Measurements from ENCODE around the gene SLC4A11. TPM values are rescaled to one million over a fixed set of nuclear protein-coding genes. Genes with fewer than 3 reads are reported as not detected.

Gene SLC4A11
- total RNA-seq, 1 experiment from 2014 or later, result 1.1 TPM

DNA sequence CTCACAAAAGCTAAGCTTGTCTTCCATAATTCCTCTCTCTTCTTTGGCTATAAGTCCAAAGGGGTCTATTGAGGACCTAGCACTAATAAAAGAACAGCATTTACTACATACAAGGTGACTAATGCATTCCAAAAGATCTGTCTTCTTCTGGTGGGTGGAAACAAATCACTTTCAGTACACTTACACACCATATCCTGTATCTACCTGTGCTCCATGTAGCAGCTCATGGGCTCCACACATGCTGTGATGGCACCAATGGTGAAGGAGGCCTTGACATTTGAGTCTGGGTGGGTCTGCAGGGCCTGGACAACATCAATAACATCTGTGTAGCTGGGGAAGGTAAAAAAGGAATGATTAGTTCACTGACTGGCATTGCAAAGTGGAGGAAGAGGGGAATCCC, 42.4 kb upstream of the SLC4A11 start:
- no peaks in the 10 kb centered on the region for H3K27me3 ChIP-seq (replicated peaks; ENCODE audit: insufficient read depth, low read depth, low read length, poor library complexity)
- H3K36me3 ChIP-seq (ENCODE audit: insufficient read depth, low read length, poor library complexity, severe bottlenecking), result no peaks in the 10 kb centered on the region
- POLR2A ChIA-PET (ENCODE audit: low non-redundant PET), result no interaction called here
- no peak overlapping the region for H3K4me3 ChIP-seq (ENCODE audit: low read depth, low read length, poor library complexity, severe bottlenecking)
- intact Hi-C loops (cut with micrococcal nuclease; ENCODE audit: unreplicated experiment), result no loop called here
- H3K9me3 ChIP-seq (ENCODE audit: low read depth, low read length, poor library complexity, severe bottlenecking), result no peaks in the 10 kb centered on the region
- DNase-seq (ENCODE audit: low spot score), result no peak
- CTCF ChIA-PET, result no interaction called here
- no TSS peak for BruUV-seq (replicated peaks)
- no peaks in the 10 kb centered on the region for H3K4me1 ChIP-seq (ENCODE audit: insufficient read depth, low read length, poor library complexity, severe bottlenecking)
- TF ChIP-seq, protein P1, sequence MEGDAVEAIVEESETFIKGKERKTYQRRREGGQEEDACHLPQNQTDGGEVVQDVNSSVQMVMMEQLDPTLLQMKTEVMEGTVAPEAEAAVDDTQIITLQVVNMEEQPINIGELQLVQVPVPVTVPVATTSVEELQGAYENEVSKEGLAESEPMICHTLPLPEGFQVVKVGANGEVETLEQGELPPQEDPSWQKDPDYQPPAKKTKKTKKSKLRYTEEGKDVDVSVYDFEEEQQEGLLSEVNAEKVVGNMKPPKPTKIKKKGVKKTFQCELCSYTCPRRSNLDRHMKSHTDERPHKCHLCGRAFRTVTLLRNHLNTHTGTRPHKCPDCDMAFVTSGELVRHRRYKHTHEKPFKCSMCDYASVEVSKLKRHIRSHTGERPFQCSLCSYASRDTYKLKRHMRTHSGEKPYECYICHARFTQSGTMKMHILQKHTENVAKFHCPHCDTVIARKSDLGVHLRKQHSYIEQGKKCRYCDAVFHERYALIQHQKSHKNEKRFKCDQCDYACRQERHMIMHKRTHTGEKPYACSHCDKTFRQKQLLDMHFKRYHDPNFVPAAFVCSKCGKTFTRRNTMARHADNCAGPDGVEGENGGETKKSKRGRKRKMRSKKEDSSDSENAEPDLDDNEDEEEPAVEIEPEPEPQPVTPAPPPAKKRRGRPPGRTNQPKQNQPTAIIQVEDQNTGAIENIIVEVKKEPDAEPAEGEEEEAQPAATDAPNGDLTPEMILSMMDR (conservative IDR thresholded peaks at IDR 0.05; ENCODE audit: low read depth, low read length), result no peak
- TF ChIP-seq EZH2 (IDR thresholded peaks at IDR 0.05; ENCODE audit: borderline replicate concordance, low read depth, low read length, poor library complexity, severe bottlenecking), result no peak
- no peak overlapping the region for H3K27ac ChIP-seq (ENCODE audit: low read depth, low read length, poor library complexity, severe bottlenecking)

- Histone ChIP-seq H3K36me3 (ENCODE audit: insufficient read depth, low read length, poor library complexity, severe bottlenecking) (no peaks in the 10 kb centered on the region), H3K27me3 (replicated peaks; ENCODE audit: insufficient read depth, low read depth, low read length, poor library complexity) (no peaks in the 10 kb centered on the region)
- POLR2A ChIA-PET (ENCODE audit: low non-redundant PET), result interaction anchor here (0.6 kb wide), 1 partner anchor 283 kb away, joined by 3 read pairs; no protein-coding TSS in a partner anchor
These were observed 40.8 kb upstream of the SLC4A11 start for GRCh38 chr20:3279761-3280160.

DNA sequence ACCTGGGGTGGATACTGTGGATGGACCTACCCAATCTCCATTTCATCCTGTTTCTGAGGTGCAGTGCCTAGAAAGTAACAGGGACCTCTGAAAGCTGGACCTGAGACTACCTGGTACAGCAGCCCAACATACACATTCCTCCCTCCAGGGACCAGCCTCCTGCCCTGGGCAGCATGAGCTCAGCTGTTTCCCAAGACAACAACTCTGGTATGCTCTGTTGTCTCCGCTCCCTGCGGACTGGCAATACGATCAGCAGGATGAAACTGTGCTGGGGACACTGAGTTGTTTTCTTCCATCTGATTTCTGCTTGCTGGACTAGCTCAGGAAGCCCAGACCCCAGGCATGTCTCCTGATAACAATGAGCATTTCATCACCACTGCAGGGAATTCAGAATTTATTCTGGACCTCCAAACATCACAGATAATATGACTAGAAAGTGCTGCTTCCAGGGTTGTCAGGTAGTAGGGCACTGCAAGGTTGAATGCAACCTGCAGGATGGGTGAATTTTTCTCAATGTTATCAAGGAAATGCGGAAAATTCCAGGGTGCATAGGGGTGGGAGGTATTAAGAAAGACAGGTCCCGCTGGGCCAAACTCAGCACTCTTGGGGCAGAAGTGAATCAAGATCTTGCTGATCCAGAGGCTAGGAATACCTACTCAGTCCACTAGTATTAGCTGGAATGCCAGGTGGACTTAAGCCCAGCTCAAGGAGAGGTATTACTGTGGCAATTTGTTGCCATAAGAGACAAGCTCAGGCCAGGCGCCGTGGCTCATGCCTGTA, 38.9 kb upstream of the SLC4A11 start:
- intact Hi-C loops (cut with micrococcal nuclease; ENCODE audit: unreplicated experiment), result no loop called here
- ChIA-PET CTCF (no interaction called here), POLR2A (ENCODE audit: low non-redundant PET) (no interaction called here)
- TF ChIP-seq, protein P1 (conservative IDR thresholded peaks at IDR 0.05; ENCODE audit: low read depth, low read length), result no peak
- no peak for TF ChIP-seq EZH2 (IDR thresholded peaks at IDR 0.05; ENCODE audit: borderline replicate concordance, low read depth, low read length, poor library complexity, severe bottlenecking)
- Histone ChIP-seq H3K27me3 (replicated peaks; ENCODE audit: insufficient read depth, low read depth, low read length, poor library complexity) (no peaks in the 10 kb centered on the region), H3K36me3 (ENCODE audit: insufficient read depth, low read length, poor library complexity, severe bottlenecking) (no peaks in the 10 kb centered on the region), H3K4me1 (ENCODE audit: insufficient read depth, low read length, poor library complexity, severe bottlenecking) (no peaks in the 10 kb centered on the region), H3K4me3 (ENCODE audit: low read depth, low read length, poor library complexity, severe bottlenecking) (no peak overlapping the region), H3K9me3 (ENCODE audit: low read depth, low read length, poor library complexity, severe bottlenecking) (no peaks in the 10 kb centered on the region), H3K27ac (ENCODE audit: low read depth, low read length, poor library complexity, severe bottlenecking) (no peak overlapping the region)
- no peak for DNase-seq (ENCODE audit: low spot score)
- no TSS peak for BruUV-seq (replicated peaks)

More at GRCh38 chr20:3279761-3280160, 40.8 kb upstream of the SLC4A11 start:
- H3K4me1 ChIP-seq (ENCODE audit: insufficient read depth, low read length, poor library complexity, severe bottlenecking), result no peaks in the 10 kb centered on the region
- no TSS peak for BruUV-seq (replicated peaks)
- H3K27ac ChIP-seq (ENCODE audit: low read depth, low read length, poor library complexity, severe bottlenecking), result no peak overlapping the region
- H3K9me3 ChIP-seq (ENCODE audit: low read depth, low read length, poor library complexity, severe bottlenecking), result no peaks in the 10 kb centered on the region
- CTCF ChIA-PET, result no interaction called here
- intact Hi-C loops (cut with micrococcal nuclease; ENCODE audit: unreplicated experiment), result no loop called here
- DNase-seq (ENCODE audit: low spot score), result no peak
- TF ChIP-seq EZH2 (IDR thresholded peaks at IDR 0.05; ENCODE audit: borderline replicate concordance, low read depth, low read length, poor library complexity, severe bottlenecking), result no peak
- TF ChIP-seq, protein P1 (conservative IDR thresholded peaks at IDR 0.05; ENCODE audit: low read depth, low read length), result no peak
- no peak overlapping the region for H3K4me3 ChIP-seq (ENCODE audit: low read depth, low read length, poor library complexity, severe bottlenecking)

Measured in A673 (cell line).